Medulla oblongata (tissue), 1 donor: ENCODE data around the gene ZBTB7B.

Experiments used
- DNase-seq: peaks from one replicate; pipeline ENCODE4 v3.0.0-alpha.2; 2015; ENCODE audit errors: extremely low spot score

Gene ZBTB7B

DNA sequence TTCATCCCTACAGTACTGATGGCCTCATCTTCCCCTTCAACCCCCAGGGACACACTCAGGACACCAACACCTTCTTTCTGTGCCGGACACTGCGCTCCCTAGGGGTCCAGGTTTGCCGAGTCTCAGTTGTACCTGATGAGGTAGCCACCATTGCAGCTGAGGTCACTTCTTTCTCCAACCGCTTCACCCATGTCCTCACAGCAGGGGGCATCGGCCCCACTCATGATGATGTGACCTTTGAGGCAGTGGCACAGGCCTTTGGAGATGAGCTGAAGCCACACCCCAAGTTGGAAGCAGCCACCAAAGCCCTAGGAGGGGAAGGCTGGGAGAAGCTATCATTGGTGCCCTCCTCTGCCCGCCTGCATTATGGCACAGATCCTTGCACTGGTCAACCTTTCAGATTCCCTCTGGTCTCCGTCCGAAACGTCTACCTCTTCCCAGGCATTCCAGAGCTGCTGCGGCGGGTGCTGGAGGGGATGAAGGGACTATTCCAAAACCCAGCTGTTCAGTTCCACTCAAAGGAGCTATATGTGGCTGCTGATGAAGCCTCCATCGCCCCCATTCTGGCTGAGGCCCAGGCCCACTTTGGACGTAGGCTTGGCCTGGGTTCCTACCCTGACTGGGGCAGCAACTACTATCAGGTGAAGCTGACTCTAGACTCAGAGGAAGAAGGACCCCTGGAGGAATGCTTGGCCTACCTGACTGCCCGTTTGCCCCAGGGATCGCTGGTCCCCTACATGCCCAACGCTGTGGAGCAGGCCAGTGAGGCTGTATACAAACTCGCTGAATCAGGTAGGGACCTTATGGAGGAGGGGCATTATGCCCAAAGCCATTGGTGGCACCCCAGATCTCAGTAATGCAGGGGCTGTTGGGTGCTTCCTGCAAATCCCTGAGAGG is 14.3 kb upstream of the ZBTB7B start:
- no peak for DNase-seq

DNA sequence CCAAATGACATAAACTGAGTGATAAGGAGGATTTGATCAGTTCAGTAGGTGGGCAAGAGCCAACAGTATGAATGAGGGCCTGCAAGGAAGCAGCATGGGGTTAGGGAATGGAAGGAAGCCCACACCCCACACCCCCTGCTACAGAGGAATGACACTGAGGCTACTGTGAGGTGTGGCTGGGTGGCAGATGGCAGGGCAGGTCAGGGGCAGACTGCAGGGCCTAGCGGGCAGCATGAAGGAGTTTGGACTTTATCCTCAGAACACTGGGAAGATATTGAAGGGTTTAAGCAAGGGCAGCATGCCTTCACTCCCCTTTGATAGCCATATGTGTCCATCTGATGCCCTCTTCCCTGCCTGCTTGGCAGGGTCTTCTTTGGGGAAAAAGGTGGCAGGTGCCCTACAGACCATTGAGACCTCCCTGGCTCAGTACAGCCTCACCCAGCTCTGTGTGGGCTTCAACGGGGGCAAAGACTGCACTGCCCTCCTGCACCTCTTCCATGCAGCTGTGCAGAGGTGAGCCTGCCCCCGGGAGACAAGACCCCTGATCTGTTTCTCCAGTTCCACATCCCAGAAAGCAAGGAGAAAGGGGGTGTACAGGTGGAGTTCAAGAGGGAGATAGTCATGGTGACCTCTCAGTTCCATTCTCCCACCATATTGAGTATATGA is 13.3 kb upstream of the ZBTB7B start:
- DNase-seq, result no peak

DNA sequence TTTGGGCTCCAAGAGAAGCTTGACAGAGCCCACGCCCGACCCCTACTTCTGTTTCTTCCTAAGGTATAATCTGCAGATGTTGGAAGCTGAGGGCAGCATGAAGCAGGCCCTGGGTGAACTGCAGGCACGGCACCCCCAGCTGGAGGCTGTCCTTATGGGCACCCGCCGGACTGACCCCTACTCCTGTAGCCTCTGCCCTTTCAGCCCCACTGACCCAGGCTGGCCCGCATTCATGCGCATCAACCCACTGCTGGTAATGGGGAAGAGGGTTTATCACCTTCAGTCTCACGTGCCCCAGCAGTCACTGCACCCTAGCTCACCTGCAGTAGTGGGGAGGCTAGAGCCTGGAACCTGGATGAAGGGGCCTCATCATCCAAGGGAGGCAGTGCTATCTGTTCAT is 12.3 kb upstream of the ZBTB7B start:
- no peak for DNase-seq

DNA sequence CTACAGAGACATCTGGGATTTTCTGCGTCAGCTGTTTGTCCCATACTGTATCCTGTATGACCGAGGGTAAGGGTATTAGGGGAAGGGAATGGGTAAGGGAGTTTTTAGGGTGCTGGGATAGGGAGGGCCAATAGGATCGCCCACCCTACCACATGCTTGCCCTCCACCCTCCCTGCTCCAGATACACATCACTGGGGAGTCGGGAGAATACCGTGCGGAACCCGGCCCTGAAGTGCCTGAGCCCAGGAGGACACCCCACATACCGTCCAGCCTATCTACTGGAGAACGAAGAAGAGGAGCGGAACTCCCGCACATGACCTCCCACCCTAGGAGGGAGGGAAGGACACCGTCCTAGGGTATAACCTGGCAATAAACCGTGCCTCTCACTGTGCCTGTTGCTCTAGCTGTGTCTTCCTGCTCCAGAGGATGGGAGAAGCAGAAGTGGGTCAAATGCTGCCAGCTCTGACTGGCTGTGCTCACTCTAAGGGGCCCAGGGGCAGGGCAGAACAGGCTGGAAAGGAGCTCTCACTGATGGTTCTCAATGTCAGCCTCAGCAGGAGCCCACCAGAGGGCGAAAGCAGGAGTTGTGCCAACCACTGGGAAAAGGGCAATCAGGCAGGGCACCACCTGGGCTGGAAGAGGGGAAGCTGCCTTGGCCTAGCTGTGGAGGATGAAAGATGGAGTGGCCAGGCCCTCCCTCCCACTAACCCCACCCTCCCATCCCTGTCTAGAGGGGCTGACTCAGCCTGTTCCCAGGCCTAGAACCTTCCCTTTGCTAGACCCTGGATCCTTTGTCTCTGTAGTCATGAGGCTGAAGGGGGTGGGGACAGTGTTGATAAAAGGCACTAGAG is 9.7 kb upstream of the ZBTB7B start:
- DNase-seq, result peak; percentile 3

GRCh38 chr1:154993572-154994268 is 8.9 kb upstream of the ZBTB7B start, which contains the start of gene LENEP:
LENEP (plus strand) TSS chr1:154993586; CDS start chr1:154993608, 22 bp downstream.
- DNase-seq, result no peak

- no peak for DNase-seq
These were observed 8.4 kb upstream of the ZBTB7B start for GRCh38 chr1:154994269-154994587.

DNA sequence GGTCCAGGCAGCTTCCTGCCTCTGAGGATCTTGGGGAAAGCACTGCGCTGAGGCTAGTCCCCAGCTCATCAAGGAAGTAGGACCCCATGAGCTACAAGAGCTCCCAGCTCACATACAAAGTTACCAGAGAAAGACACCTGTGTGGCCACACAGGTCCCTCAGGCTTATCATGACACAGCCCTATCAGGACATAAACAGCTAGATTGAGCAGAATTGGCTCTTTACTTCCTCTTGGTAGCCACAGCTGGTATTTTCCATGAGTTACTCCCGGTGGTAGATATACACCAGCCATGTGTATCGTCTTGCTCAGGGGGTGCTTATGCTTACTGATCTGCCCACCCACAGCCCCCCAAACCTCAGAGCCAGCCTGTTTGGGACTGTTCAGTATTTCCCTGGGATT is 8.0 kb upstream of the ZBTB7B start:
- no peak for DNase-seq

DNA sequence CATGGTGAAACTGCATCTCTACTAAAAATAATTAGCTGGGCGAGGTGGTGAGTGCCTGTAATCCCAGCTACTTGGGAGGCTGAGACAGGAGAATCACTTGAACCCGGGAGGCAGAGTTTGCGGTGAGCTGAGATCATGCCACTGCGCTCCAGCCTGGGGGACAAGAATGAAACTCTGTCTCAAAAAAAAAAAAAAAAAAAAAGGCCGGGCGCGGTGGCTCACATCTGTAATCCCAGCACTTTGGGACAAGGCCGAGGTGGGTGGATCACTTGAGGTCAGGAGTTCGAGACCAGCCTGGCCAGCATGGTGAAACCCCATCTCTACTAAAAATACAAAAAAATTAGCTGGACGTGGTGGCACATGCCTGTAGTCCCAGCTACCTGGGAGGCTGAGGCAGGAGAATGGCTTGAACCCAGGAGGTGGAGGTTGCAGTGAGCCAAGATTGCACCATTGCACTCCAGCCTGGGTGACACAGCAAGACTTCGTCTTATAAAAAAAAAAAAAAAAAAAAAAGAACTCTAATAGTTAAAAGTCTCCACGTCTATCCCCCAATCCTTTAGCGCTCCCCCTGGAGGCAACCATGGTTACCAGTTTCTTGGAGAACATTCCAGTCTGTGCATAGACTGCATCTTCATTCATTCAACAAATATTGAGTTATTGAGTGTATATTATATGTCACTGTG is 7.2 kb upstream of the ZBTB7B start:
- DNase-seq, result peak; percentile 81

- no peak for DNase-seq
These were observed 5.5 kb upstream of the ZBTB7B start for GRCh38 chr1:154996966-154997701.

DNA sequence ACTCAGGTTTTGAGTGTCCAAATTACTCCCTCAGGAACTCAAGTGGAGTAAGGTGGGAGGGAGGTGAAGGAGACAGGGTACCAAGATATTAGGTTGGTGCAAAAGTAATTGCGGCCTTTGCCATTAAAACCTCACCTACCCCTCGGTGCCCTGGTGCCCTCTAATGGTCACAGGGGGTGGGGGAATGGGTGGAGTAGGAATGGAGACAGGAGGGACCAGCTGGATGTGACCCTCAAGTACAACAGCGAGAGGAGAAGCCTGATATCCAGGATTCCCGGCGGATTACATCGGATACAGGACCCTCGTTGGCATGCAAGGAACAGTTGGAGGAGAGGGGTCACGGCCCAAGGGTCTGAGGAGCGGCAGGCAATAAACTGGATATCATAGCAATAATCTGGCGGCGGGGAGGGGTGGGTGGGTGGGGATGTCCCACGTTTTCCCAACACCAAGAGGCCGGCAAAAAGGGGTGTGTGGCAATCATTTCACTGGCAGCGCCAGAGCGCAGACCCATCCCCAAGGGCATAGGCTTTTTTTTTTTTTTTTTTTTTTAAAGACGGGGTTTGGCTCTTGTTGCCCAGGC is 4.3 kb upstream of the ZBTB7B start:
- no peak for DNase-seq

- no peak for DNase-seq
These were observed 3.6 kb upstream of the ZBTB7B start for GRCh38 chr1:154998818-154999570.

DNA sequence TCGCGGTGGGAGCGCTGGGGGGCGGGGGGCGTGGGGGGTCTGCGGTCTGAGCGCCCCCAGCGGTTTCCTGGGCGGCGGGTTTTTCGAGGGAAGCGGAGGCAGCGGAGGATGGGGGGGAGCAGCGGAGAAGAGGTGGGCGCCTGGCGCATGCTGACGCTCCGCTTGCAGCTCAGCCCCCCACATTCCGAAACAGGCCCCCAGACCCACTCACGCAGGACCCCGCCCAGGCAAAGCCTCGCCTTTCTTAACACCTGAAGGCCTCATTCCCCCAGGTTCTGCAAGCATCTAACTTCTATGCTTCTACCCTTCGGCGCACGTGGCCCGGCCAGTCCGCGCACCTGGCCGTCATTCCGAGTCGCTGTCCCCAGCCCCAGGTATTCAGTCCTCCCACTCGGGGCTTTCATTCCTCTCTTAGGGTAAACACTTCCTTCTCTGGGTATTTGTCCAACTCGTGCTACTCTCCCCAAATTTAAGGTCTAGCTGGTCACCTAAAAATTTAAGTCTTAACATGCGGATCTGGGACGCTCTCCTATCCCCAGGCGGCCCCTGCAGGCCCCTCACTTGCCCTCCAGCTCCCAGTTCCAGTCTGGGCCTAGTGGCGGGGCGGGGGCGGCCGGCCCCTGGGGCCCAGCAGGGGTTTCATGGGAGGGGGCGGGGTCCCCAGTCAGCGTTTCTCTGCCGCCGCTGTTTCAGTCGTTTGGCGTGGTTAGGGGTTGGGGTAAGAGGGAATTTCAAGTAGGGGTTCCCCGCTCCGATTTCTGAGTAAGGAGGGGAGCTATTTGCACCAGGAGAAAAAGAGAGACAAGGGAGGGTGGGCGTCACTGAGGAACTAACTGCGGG is 2.8 kb upstream of the ZBTB7B start:
- no peak for DNase-seq

- DNase-seq, result no peak
These were observed 2.2 kb upstream of the ZBTB7B start for GRCh38 chr1:155000411-155000725.

GRCh38 chr1:155000726-155001424 is 1.7 kb upstream of the ZBTB7B start:
- peak; percentile 90 for DNase-seq

DNA sequence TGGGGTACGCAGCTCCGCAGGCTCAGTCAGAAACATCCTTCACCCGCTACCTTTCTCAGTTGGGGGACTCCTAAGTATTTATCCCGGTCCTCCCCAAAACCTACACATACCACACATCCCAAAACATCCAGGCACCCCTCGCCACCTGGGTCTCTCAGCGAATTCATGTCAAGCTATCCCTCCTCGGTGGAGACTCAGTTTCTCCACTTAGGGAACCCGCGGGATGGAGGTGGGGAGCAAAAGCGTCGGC is 1.3 kb upstream of the ZBTB7B start:
- no peak for DNase-seq

DNA sequence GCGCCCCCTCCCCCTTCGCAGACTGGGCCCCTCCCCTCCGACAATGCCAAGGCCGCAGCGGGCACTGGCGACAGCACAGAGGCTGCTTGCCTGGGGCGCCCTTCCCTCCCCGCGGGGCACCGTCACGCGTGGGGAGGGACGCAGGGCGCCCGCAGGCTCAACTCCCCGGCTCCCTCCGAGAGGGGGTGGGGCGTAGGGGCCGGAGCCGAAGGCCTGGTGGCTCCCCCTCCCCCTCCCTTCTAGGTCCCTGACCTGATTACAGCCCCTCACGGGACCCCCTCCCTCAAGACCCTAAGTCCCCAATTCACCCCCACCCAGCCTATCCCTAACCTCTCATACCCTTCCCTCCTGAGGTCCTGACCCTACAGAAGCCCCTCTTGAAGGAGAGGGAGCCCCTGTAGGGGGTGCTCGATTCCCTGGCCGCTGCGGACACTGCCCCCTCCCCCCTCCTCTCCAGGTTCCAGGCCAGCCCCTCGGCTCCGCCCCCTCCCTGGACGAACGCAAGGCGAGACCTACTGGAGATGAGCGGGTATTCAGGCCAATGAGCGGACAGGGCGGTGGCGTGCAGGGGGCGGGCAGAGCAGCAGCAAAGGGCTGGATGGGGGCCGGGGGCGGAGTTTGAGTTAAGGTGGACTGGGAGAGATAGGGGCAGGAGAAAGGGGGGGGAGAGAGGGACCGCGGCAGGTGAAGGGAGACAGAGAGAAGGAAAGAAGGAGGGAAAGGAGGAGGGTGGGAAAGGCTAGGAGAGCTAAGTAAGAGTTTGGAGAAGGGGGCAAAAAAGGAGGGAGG is 733 bp upstream of the ZBTB7B start:
- peak; percentile 100 for DNase-seq

- no peak for DNase-seq
These were observed 694 bp downstream of the ZBTB7B start for GRCh38 chr1:155003227-155003765.
